Ishikawa (cell line): ENCODE measurements around the gene HCN2.

Experiments used
- CEBPB ChIP-seq: IDR thresholded peaks from 2 replicates; pipeline ENCODE4 v1.6.1; 2012
- EGR1 ChIP-seq: IDR thresholded peaks from 2 replicates; pipeline ENCODE4 v1.6.1; 2012
- EP300 ChIP-seq: IDR thresholded peaks from 2 replicates; pipeline ENCODE4 v1.6.1; 2012; ENCODE audit warnings: borderline replicate concordance
- FOXM1 ChIP-seq: IDR thresholded peaks from 2 replicates; pipeline ENCODE4 v1.6.1; 2012; ENCODE audit warnings: low read depth, borderline replicate concordance
- MAX ChIP-seq: IDR thresholded peaks from 2 replicates; pipeline ENCODE4 v1.6.1; 2012
- RAD21 ChIP-seq: IDR thresholded peaks from 2 replicates; pipeline ENCODE4 v1.6.1; 2012; ENCODE audit warnings: low read depth
- REST ChIP-seq: IDR thresholded peaks from 2 replicates; pipeline ENCODE4 v1.6.1; 2012; ENCODE audit warnings: low read depth, mild to moderate bottlenecking
- TAF1 ChIP-seq: IDR thresholded peaks from 2 replicates; pipeline ENCODE4 v1.6.1; 2012; ENCODE audit warnings: low read depth, mild to moderate bottlenecking
- TEAD4 ChIP-seq: IDR thresholded peaks from 2 replicates; pipeline ENCODE4 v1.6.1; 2012
- USF1 ChIP-seq: IDR thresholded peaks from 2 replicates; pipeline ENCODE4 v1.6.1; 2012
- YY1 ChIP-seq: IDR thresholded peaks from 2 replicates; pipeline ENCODE4 v1.6.1; 2012; ENCODE audit warnings: low read depth

DNA sequence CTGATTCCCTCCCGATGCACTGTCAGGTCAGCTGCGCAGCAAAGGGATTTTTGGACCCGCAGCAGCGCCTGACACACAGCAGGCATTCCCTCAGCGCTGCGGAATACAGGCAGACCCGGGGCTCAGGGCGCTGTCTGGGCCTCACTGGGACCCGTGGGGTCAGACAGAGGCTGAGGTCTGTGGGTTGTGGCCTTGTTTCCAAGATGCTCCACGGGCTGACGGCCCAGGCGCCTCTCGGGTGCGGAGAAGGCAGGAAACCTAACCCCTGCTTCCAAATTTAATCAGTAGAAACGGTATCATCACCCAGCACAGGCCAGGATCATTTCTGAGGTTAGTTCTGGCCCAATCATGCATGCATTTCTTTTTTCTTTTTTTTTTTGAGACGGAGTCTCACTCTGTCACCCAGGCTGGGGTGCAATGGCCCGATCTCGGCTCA is 74.0 kb downstream of the HCN2 start:
- TF ChIP-seq YY1 (no peak), REST (no peak), RAD21 (no peak), USF1 (no peak), TAF1 (no peak), EGR1 (no peak), FOXM1 (no peak), EP300 (no peak), MAX (no peak), TEAD4 (no peak), CEBPB (no peak)
